ENCODE data around the gene YJU2.
"Not testable (repeated sequence)": the region's sequence is repeated elsewhere in the genome, so short reads cannot be mapped to it uniquely, and the experiment has no call there.

The YJU2 gene

DNA sequence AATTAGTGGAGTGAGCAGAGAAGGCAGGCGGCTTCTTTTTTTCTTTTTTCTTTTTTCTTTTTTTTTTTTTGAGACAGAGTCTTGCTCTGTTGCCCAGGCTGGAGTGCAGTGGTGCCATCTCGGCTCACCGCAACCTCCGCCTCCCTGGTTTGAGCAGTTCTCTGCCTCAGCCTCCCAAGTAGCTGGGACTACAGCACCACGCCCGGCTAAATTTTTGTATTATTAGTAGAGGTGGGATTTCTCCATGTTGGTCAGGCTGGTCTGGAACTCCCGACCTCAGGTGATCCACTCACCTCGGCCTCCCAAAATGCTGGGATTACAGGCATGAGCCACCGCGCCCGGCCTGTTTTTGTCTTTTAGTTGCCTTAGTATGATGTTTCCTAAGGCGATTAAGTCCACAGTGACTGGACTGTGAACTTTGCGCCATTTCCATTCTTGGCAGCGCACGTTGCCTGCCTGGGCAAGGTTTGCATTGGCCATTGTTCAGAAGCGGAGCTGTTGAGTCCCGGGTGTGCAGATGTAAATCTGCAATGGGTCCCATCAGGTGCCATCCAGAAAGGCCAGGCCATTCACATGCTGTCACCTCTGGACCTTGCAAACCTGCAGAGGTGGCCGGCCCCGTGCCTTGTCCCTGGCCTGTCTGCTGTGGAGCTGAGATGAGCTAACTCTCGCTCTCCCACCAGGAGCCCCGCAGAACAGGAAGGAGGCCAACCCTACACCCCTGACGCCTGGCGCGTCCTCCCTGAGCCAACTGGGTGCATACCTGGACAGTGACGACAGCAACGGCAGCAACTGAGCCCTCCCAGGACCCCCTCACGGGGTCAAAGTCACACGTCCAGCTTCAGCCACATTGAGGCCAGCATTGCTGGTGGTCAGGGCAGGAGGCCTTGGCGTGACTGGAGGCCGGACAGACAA is 21.3 kb downstream of the YJU2 start:
- no peak for DNase-seq (ENCODE audit: low read depth in 2 of 2)

DNA sequence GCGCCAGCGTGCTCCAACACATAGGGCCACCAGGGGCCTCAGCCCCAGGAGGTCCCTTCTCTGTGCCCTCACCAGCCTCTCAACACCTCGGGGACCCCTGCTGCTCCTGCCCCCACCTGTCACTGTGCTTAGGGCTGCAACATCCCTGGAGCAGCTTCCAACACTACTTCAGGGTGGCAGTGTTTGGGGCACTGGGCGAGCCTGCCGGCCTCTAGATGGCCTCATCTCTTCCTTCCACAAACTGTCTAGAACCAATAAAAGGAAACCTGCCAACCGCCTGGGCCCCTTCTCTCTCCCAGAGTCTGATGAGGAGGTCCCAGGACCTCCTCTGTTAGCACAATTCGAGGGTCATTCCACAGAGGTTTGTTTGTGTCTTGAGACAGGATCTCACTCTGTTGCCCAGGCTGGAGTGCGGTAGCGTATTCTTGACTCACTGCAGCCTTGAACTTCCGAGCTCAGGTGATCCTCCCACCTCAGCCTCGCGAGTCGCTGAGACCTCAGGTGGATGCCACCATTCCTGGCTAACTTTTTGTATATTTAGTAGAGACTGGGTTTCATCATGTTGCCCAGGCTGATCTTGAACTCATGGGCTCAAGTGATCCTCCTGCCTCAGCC is 22.0 kb downstream of the YJU2 start:
- DNase-seq (ENCODE audit: low read depth in 2 of 2): no peak

DNA sequence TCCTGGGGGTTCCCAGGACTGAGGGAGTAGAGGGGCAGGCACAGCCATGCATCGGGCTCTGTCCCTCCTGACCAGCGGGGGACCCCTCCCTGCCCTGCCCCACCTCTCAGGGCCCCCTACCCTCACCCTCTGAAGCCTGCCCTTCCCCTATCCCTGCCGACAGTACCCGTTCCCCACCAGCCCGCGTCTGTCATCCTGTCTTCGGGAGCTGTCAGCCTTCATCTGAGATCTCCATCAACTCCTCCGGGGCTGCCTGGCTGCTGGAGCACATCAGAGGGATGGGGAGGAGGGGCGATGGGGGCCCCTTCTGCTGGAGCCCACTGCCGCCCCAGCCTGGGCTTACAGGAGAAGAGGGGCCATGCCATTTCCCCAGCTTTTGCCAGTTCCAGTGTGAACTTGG is 26.0 kb downstream of the YJU2 start:
- DNase-seq (ENCODE audit: low read depth in 2 of 2): no peak

DNA sequence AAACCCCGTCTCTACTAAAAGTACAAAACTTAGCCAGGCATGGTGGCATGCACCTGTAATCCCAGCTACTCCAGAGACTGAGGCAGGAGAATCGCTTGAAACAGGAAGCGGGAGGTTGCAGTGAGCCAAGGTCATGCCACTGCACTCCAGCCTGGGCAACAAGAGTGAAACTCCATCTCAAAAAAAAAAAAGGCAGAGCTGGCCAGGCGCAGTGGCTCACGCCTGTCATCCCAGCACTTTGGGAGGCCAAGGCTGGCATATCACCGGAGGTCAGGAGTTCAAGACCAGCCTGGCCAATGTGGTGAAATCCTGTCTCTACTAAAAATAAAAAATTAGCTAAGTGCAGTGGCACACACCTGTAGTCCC is 27.4 kb downstream of the YJU2 start:
- DNase-seq (ENCODE audit: low read depth in 2 of 2): not testable (repeated sequence)

DNA sequence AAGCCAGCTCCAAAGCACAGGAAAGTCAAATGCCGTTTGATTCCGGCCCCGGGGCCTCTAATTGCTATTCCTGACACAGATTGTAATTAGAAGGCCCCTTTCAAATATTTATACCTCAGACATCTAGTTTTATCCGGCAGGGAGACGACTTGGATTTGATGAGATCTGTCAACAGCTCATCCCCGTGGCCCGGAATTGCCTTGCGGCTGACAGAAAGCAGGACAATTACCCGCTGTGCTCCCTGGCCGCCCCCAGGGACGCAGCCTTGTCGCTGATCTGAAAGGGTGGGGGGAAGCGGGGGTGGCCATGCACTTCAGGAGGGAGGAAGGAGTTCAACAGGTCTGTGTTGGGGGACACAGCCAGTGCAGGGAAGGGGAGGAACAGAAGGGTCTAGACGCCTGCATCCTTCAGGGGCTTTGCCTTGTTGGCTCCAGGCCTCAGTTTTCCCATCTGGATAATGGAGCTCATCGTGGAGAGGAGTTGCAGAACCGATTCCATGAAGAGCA is 30.4 kb downstream of the YJU2 start:
- DNase-seq (ENCODE audit: low read depth in 2 of 2): no peak

DNA sequence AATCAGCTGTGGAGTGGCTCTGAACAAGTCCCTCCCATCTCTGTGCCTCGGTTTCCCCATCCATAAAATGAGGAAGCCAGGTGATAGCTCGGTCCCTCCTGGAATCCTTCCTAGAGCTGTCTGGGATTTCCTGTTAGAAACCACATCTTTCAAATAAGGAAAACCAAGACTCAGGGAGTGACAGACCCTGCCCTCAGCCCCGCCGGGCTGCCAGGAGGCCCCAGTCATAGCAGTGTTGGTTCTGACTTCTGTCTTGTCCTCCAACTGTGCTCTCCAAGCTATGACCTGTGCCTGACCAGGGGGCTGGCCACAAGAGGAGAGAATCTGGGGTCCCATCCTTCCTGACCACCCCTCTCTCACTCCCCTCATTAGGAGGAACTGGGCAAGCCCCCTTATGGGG is 31.1 kb downstream of the YJU2 start:
- DNase-seq (ENCODE audit: low read depth in 2 of 2): no peak

DNA sequence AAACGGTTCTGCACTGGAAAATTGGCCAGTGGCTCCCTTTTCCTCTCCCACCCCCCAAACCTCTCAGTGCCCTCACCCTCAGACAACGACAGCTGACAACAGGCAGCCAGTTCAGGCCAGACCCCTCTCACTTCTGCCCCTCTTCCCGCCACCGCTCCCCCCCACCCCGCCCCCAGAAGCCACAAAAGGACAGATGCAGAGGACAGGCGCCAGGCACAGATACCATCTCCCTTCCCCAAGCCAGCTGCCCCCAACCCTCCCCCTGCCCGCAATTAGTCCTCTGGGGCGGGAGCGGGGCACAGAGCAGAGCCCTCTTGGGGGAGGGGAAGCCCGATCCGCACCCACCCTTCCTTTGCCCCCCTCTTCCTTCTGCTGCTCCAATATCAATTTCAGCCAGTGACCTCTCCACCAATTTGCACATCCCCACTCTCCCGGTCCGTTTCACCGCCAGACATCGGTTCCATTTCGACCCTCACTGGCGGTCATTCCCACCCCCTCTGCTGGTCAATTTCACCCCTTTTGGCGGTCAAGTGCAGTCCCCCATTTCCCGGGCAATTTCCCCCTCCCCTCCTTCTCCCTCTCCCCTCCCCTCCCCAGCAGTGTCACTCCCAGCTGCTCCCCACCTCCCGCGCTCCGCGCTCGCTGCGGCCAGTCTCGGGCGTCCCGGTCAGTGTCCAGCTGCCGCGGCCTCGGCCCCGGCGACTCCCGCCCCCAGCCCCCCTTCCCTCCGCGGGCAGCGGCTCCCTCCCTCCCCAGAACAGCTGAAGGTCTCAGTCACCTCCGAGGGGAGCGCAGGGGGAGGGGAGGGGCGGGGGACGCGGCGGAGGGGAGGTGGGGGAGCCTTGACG is 31.8 kb downstream of the YJU2 start, which contains the start of gene SHD:
Gene SHD, plus strand, starts transcription at position 848 of the 848 bp plus-strand sequence. CDS start 798 bp downstream, outside the sequence.
- no peak for DNase-seq (ENCODE audit: low read depth in 2 of 2)

DNA sequence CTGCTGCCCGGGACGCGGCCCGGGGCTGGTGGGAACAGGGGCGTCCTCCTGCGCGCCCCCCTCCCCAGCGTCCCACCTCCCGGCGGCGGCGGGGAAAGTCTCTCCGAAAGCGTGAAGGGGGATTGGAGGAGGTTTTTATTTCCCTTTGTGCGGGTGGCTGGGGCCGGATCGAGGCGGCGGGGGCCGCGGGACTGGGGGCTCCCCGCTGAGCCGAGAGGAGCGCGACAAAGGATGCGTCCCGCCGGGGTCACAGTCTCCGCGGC is 32.3 kb downstream of the YJU2 start:
- no peak for DNase-seq (ENCODE audit: low read depth in 2 of 2)

DNA sequence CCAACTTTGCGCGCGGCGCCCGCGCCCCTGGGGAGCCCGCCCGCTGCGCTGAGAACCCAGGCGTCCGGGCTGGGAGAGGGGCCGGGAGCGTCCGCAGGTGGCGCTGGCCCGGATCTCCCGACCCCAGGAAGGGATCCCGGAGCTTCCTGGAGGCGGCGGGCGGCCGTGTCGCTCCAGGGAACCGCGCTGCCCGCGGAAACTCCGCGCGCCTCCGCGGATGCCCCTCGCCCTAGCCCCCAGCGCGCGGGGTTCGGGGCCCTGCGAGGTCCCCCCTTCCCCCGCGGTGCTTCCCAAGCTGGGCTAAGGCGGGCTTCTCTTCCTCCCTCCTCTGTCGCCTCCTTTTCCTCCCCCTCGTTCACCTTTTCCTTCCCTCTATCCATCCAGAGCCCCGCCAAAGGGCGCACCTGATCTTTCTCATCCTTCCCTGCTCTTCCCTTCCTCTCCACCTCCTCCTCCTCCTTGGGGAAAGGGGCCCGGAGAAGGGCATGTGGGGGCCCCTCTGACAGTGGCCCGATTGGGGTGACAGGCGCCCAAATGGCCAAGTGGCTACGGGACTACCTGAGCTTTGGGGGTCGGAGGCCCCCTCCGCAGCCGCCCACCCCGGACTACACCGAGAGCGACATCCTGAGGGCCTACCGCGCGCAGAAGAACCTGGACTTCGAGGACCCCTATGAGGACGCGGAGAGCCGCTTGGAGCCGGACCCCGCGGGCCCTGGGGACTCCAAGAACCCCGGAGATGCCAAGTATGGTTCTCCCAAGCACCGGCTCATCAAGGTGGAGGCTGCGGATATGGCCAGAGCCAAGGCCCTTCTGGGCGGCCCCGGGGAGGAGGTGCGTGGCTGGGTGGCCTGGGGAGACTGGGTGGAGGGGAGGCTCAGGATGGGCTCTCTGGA is 32.9 kb downstream of the YJU2 start:
- DNase-seq (ENCODE audit: low read depth in 2 of 2): no peak

DNA sequence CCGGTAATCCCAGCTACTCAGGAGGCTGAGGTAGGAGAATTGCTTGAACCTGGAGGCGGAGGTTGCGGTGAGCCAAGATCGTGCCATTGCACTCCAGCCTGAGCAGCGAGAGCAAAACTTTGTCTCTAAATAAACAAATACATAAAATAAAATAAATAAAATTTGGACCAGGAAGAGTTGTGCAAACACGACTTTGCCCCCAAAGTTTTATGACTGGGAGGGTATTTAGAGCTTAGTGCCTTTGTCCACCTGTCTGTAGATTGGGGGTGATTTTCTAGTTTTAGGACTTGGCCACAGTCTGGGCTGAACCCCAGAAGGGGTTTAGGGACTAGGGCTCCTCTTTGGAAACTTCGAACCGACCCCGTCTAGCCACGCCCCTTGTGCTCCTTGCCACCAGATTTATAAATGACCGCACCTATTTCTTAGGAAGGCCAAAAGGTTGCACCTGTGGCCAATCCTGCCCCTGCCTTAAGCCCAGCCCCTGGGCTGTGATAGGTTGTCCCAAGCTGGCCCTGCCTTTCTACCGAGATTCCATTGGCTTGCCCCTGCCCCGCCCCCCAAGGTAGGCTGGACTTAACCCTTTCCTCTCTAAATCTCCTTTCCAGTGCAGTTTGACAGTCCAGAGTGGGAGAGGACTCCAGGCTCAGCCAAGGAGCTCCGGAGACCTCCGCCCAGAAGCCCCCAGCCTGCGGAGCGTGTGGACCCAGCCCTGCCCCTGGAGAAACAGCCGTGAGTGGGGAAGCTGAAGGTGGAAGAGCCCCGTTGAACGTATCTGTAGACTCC is 37.5 kb downstream of the YJU2 start:
- no peak for DNase-seq (ENCODE audit: low read depth in 2 of 2)

DNA sequence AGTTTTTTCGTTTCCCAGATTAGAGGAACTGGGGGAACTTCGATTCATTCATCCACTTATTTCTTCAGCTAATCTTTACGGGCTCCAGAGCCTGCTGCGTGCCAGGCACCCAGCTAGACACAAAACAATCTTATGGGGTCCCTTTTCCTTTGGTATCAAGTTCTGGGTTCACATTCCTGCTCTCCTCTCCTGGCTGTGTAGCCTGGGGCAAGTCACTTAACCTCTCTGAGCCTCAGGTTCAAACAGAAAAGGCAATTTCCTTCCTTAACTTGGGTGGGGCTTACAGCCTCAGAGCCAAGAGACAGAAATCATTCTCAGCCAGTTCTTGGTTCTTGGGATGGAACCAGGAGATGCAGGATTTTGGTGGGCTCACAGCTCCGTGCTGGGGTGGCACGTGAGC is 38.1 kb downstream of the YJU2 start:
- DNase-seq (ENCODE audit: low read depth in 2 of 2): no peak

DNA sequence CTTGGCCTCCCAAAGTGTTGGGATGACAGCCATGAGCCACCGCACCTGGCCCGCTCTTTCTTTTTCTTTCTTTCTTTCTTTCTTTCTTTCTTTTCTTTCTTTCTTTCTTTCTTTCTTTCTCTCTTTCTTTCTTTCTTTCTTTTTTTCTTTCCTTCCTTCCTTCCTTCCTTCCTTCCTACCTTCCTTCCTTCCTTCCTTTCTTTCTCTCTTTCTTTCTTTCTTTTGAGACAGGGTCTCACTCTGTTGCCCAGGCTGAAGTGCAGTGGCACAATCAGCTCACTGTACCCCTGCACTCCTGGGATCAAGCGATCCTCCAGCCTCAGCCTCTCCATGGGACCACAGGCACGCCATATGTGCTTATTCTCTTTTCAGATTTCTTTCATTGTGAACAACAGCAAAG is 39.3 kb downstream of the YJU2 start:
- DNase-seq (ENCODE audit: low read depth in 2 of 2): not testable (repeated sequence)

DNA sequence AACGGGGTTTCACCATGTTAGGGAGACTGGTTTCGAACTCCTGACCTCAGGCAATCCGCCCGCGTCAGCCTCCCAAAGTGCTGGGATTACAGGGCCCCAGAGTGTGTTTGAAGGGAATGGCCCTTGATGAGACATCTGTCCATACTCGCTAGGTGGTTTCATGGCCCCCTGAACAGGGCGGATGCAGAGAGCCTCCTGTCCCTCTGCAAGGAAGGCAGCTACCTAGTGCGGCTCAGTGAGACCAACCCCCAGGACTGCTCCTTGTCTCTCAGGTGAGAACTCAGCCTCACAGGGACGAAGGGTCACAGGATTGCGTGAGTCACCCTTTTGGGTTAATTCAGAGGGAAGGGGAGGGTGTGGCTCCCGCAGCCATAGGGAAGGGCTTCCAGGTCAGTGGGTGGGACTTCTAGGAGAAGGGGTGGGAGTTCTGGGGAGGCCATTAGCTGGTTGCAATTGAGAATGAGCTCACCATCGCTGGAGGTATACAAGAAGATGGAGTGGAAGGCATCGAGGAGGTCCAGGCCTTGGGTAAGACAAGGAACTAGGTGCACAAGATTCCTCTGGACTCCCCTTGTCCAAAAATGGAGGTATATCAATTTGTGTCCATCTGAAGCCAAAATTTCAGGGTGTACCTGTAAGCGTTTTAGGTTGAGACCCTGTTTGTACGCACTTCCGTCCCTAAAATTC is 41.4 kb downstream of the YJU2 start:
- DNase-seq (ENCODE audit: low read depth in 2 of 2): no peak

DNA sequence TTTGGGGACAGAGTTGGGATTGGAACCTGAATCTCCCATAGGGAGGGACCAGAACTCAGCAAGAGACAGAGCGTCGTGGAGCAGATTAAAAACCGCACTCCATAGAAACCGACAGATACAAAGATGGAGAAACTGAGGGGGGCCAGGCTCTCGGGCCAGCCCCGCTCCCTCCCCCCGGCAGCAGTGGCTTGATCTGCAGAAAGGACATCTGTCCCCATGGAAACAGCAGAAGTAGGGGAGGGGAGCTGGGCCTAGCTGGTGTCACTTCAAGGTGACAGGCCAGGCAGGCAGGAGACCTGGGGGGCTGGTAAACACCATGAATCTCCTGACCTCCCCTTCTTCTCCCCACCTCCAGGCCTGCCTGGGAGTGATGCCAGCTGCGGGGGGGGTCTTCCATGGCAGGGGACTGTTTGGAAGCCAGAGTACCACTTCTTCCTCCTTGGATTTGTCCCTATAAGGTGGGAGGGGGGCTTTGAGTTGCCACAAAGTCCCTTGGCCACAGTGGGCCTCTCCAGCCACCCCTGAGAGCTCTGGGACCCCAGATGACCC is 44.4 kb downstream of the YJU2 start:
- no peak for DNase-seq (ENCODE audit: low read depth in 2 of 2)

DNA sequence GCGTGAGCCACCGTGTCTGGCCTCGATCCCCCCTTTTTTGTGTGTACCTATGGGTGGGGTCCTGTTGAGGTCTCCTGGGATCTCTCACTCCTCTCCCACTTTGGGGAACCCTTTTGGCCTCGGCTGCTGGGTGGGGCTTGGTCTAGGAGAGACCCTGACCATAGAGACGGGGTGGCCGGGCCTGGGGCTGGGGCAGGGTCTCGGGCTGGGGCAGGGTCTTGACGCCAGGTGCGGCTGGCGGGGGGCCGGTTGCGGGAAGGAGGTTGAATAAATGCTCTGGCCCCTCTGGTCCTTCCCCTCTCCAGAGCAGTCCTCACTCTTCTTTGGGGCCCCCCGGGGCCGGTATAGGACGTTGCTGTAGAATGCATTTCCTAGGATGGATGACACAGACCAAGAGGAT is 45.6 kb downstream of the YJU2 start:
- no peak for DNase-seq (ENCODE audit: low read depth in 2 of 2)

DNA sequence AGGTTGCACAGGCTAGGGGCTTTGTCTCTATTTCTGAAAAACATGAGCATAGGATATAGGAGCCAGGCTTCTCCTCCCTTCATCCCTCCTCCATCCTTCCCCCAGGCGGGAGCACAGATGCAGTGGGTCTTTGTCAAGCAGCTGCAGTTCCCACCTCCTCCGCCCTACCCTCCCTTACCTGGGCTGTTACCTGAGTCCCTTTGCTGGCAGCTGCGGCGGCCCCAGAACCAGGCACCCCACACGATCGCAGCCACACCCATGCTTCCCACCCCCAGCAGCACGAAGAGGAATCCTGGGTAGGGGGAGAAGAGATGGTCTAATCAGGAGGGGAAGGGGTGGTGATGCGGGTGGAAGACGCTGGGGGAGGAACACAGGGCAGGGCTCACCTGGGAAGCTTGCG is 47.5 kb downstream of the YJU2 start:
- DNase-seq (ENCODE audit: low read depth in 2 of 2): no peak

DNA sequence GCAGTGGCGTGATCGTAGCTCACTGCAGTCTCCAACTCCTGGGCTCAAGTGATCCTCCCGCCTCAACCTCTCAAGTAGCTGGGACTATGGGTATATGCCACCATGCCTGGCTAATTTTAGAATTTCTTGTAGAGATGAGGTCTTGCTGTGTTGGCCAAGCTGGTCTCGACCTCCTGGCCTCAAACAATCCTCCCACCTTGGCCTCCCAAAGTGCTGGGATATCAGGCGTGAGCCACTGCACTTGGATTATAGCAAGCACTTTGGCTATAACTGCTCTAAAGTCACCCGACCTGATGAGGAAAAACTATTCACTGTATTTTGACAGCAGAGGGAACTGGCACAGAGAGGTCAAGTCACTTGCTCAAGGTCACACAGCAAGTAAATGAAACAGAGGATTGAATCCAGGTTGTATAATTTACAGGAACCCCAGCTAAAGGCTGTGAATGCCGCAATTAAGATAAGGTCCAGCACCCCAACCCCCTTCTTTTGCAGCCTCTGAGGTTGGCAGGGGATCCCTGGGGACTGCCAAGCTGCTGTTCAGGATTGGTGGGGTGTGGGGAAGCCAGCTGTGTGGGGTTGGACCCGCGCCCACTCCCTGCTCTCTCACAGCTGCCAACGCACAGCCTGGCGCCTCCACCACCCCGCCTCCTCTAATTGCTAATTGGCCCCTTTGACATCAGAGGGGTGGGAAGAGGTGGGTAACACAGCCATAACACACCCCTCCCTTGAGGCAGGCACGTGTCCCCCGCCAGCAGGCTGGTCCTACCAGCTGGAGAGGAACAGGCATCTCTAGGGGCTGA is 49.3 kb downstream of the YJU2 start:
- DNase-seq (ENCODE audit: low read depth in 2 of 2): no peak

DNA sequence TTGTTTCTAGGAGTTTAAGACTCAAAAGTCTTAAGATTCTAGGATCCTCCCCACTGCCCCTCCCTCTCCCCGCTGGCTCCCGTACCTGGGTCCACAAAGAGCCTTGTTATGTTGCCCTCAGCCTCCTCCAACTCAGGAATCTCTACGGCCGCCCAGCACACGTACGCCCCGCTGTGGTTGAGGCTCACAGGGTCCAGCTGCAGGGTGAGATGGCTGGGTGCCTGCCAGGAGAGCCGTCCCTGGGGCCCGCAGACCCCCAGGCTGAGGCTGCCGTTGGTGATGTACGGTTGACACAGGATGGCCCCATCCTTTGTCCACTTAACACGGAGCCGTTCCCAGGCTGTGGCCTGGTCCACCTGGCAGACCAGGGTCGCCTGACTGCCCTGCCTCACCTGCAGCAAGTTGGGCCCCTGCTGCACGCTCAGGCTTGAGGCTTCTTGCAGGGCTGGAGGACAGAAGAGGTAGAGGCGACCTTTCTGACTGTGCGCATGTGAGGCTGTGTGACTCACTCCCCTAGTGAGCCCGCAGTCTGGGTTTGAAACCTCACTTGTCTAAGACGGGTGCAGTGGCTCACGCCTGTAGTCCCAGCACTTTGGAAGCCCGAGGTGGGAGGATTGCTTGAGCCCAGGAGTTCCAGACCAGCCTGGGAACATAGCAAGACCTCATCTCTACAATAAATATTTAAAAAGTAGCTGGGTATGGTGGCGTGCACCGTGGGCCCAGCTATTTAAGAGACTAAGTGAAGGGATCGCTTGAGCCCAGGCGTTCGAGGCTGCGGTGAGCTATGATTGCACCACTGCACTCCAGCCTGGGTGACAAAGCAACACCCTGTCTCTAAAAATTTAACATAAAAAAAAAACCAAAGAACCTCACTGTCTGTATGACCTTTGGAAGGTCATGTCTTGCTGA is 51.3 kb downstream of the YJU2 start:
- DNase-seq (ENCODE audit: low read depth in 2 of 2): no peak

All from stimulated activated CD4-positive, alpha-beta T cell treated with anti-CD3 and anti-CD28 coated beads, Interleukin-1b, Interleukin-23, amount 100 ng/mL, for 1 hour (primary cell).